Ishikawa (cell line): Measurements from ENCODE around the gene PDE4B.

Experiments
- CEBPB ChIP-seq: IDR thresholded peaks from 2 replicates; pipeline ENCODE4 v1.6.1; 2012
- CREB1 ChIP-seq: IDR thresholded peaks from 2 replicates; pipeline ENCODE4 v1.6.1; 2012; ENCODE audit warnings: low read depth
- EGR1 ChIP-seq: IDR thresholded peaks from 2 replicates; pipeline ENCODE4 v1.6.1; 2012
- EP300 ChIP-seq: IDR thresholded peaks from 2 replicates; pipeline ENCODE4 v1.6.1; 2012; ENCODE audit warnings: borderline replicate concordance
- FOXM1 ChIP-seq: IDR thresholded peaks from 2 replicates; pipeline ENCODE4 v1.6.1; 2012; ENCODE audit warnings: low read depth, borderline replicate concordance
- NFIC ChIP-seq: IDR thresholded peaks from 2 replicates; pipeline ENCODE4 v1.6.1; 2012
- RAD21 ChIP-seq: IDR thresholded peaks from 2 replicates; pipeline ENCODE4 v1.6.1; 2012; ENCODE audit warnings: low read depth
- TAF1 ChIP-seq: IDR thresholded peaks from 2 replicates; pipeline ENCODE4 v1.6.1; 2012; ENCODE audit warnings: low read depth, mild to moderate bottlenecking
- TCF12 ChIP-seq: IDR thresholded peaks from 2 replicates; pipeline ENCODE4 v1.6.1; 2012; ENCODE audit warnings: low read depth
- TEAD4 ChIP-seq: IDR thresholded peaks from 2 replicates; pipeline ENCODE4 v1.6.1; 2012
- YY1 ChIP-seq: IDR thresholded peaks from 2 replicates; pipeline ENCODE4 v1.6.1; 2012; ENCODE audit warnings: low read depth
- ZBTB7A ChIP-seq: IDR thresholded peaks from 2 replicates; pipeline ENCODE4 v1.6.1; 2012; ENCODE audit warnings: low read depth
- TF ChIP-seq, protein P1 (sequence below): IDR thresholded peaks from 2 replicates; pipeline ENCODE4 v1.6.1; 2012
- TF ChIP-seq, protein P2 (sequence below): IDR thresholded peaks from 2 replicates; pipeline ENCODE4 v1.6.1; 2012
- TF ChIP-seq, protein P3 (sequence below): IDR thresholded peaks from 2 replicates; pipeline ENCODE4 v1.6.1; 2012; ENCODE audit warnings: low read depth, mild to moderate bottlenecking

PDE4B gene

DNA sequence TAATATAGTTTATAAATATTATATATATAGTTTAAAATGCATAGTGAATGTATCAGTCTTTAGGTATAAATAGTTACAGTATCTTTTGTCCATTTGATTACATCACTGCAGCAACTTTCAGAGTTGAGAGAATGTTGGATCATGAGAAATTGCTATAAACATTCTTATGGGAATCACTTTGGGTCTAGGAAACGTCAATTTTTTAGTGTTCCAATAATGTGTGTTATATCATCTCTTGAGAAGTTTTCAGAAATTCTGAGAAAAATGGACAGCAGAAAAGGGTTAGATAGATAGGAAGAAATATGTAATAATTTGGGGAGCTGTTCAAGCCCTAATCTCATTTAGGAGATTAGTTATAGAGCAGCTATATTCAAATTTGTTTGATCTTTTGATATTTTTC is 556.1 kb downstream of the PDE4B start:
- TF ChIP-seq FOXM1 (no peak), TCF12 (no peak), YY1 (no peak), EGR1 (no peak), NFIC (no peak), ZBTB7A (no peak)
- TF ChIP-seq, protein P1, sequence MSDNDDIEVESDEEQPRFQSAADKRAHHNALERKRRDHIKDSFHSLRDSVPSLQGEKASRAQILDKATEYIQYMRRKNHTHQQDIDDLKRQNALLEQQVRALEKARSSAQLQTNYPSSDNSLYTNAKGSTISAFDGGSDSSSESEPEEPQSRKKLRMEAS, result no peak

DNA sequence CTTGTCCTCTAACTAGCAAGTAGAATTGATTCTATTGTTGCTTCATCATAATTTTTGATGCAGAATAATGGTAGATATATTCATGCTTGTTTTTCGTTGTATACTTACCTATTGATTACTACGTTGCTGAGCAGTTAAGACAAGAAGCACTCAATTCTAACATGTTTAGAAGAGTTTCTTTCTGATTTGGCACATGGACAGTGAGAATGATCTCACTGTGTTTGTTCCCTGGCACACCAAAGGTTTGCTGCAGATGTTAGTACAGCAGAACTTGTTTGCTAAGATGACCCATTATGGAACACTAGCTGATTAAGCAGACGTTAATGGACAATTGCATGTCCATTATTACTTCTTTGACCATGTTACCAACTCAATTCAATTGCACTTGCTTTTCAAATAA is 556.5 kb downstream of the PDE4B start:
- TF ChIP-seq TCF12 (no peak), YY1 (no peak), FOXM1 (no peak), RAD21 (no peak), CREB1 (no peak), EP300 (no peak)
- TF ChIP-seq, protein P2, sequence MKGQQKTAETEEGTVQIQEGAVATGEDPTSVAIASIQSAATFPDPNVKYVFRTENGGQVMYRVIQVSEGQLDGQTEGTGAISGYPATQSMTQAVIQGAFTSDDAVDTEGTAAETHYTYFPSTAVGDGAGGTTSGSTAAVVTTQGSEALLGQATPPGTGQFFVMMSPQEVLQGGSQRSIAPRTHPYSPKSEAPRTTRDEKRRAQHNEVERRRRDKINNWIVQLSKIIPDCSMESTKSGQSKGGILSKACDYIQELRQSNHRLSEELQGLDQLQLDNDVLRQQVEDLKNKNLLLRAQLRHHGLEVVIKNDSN, result no peak

DNA sequence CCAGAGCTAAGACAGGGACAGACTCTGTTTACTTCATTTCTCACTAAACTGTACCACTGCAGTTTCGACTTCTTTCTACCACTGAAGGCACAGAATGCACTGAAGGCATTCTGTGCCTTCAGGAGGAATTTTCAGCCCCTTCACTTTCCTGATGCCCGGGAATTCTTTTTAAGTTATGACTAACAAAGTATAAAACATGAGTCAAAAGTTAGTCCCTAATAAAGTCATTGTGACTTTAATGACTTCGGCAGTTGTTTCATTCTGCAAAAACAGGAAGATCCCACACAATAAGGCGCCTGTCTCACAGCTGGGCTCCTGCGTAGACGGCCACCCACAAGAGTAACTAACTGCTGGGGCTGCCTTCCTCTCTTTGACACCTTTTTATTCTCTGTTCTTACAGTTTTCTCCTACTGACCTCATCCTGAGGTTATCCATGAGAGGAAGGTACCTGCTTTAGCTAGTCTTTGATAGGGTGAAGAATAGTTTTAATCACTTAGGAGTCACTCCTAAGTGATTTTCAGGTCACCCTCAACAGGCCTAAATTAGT is 557.4 kb downstream of the PDE4B start:
- TF ChIP-seq NFIC (no peak), CREB1 (no peak), YY1 (no peak), EGR1 (no peak)
- TF ChIP-seq, protein P2, result no peak

DNA sequence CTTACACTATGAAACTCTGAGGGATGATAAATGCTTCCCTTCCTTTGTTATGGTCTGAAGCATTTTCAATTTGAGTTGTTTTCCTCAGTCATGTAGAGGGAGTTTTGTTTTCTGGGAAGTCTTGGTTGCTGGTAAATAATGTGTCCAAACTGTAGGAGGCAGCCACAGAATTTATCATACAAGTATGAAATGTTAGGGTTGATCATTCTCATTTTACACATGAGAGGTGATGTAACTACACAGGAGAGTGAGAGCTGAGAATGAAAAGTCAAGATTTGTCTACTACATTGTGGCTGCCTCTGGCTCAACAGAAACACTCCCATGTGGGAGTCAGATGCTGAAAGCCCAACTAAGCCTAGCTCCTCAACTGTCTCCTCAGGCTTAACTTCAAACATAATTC is 558.8 kb downstream of the PDE4B start:
- TF ChIP-seq TAF1 (no peak), CEBPB (no peak), RAD21 (no peak), CREB1 (no peak)
- TF ChIP-seq, protein P1, result no peak
- TF ChIP-seq, protein P2, result no peak
- TF ChIP-seq, protein P3, sequence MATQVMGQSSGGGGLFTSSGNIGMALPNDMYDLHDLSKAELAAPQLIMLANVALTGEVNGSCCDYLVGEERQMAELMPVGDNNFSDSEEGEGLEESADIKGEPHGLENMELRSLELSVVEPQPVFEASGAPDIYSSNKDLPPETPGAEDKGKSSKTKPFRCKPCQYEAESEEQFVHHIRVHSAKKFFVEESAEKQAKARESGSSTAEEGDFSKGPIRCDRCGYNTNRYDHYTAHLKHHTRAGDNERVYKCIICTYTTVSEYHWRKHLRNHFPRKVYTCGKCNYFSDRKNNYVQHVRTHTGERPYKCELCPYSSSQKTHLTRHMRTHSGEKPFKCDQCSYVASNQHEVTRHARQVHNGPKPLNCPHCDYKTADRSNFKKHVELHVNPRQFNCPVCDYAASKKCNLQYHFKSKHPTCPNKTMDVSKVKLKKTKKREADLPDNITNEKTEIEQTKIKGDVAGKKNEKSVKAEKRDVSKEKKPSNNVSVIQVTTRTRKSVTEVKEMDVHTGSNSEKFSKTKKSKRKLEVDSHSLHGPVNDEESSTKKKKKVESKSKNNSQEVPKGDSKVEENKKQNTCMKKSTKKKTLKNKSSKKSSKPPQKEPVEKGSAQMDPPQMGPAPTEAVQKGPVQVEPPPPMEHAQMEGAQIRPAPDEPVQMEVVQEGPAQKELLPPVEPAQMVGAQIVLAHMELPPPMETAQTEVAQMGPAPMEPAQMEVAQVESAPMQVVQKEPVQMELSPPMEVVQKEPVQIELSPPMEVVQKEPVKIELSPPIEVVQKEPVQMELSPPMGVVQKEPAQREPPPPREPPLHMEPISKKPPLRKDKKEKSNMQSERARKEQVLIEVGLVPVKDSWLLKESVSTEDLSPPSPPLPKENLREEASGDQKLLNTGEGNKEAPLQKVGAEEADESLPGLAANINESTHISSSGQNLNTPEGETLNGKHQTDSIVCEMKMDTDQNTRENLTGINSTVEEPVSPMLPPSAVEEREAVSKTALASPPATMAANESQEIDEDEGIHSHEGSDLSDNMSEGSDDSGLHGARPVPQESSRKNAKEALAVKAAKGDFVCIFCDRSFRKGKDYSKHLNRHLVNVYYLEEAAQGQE, result no peak

DNA sequence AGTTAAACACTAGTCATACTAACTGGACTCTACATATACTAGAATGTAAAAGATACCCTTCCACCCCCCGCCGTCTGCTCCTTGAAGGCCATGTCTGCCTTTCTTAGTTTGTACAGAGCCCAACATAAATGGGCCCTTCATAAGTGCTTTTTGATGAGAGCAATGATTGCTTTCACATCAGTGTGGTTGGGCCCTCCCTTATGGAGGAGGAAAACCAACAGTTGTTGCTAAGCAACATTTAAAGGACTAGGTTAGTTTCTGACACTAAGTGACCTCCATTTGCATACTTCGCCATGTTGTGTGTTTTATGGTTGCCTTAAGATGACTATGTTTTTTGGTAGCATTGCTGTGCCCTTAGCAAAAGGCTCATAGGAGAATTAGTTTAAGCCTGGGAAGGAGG is 559.2 kb downstream of the PDE4B start:
- TF ChIP-seq NFIC (no peak), TAF1 (no peak), FOXM1 (no peak), YY1 (no peak), EP300 (no peak), TEAD4 (no peak)
- TF ChIP-seq, protein P1, result no peak

DNA sequence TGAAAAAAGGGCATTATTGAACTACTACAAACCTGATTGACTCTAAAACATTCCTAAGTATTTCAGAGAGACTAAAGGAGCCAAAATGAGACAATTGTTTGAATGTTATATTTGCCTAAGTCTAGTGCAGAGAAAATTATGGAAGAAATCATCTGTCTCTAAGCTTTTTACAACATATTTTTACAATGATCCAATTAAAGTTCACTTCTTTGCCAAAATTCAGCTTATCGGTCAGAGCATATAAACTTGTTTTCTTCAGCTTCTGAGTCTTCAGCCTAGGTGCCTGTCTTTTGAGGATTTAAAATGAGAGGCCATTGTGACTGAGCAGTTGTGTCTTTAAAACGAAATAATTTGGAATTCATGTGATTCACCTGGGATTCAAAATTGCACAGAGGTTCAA is 560.1 kb downstream of the PDE4B start:
- TF ChIP-seq, protein P1, result no peak
- TF ChIP-seq NFIC (no peak), CREB1 (no peak), RAD21 (no peak), TAF1 (no peak)
- TF ChIP-seq, protein P2, result no peak

DNA sequence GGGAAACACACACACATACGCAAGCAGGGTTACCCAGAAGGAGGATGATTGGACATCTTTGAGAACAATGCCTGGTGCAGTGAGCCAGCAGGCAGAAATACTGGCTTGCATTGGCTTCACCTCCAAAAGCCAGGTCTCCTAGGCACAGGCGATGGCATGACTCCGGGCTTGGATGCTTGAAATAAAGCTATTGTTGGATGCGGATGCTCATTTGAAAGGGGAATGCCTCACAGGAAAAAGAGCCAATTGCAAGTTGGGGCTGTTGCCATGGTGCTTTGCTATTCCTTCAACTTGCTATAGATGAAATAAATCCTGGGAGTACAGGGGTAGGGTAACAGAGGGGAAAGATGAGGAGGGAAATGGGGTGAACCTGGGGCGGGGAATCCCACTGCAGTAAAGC is 560.6 kb downstream of the PDE4B start:
- TF ChIP-seq, protein P3, result no peak
